Nucleus accumbens (tissue), 56 donors: ENCODE results near the gene KRTAP9-6.
"Not testable (repeated sequence)": the region's sequence is repeated elsewhere in the genome, so short reads cannot be mapped to it uniquely, and the experiment has no call there.

ENCODE experiments used
- DNase-seq, 56 donors: peaks; one replicate each; lab custom pipeline; 2025; lab: John Stamatoyannopoulos, UW

KRTAP9-6 gene

DNA sequence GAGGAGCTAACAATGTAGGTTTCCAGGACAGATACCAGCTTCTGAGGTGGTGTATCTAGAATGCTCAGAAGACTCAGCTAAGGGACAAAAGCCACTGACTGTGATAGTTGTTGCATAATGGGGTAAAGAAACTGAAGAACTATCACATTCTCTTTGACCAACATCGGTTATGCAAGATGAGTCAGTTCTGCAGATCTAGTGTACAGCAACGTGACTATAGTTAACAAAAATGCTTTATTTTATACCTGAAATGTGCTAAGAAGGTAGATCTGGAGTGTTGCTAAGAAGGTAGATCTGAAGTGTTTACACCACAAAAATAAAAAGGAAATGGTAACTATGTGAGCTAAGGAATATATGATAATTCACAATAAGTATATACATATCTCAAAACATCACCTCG lies 2.5 kb downstream of the KRTAP9-6 start:
- no peak for DNase-seq

DNA sequence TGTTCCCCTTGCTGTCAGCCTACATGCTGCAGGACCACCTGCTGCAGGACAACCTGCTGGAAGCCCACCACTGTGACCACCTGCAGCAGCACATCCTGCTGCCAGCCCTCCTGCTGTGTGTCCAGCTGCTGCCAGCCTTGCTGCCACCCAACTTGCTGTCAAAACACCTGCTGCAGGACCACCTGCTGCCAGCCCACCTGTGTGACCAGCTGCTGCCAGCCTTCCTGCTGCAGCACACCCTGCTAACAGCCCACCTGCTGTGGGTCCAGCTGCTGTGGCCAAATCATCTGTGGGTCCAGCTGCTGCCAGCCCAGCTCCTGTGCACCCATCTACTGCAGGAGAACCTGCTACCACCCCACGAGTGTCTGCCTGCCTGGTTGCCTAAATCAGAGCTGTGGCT lies 6.1 kb downstream of the KRTAP9-6 start:
- not testable (repeated sequence) for DNase-seq

GRCh38 chr17:41271858-41272257 lies 6.7 kb downstream of the KRTAP9-6 start:
- no peak for DNase-seq

DNA sequence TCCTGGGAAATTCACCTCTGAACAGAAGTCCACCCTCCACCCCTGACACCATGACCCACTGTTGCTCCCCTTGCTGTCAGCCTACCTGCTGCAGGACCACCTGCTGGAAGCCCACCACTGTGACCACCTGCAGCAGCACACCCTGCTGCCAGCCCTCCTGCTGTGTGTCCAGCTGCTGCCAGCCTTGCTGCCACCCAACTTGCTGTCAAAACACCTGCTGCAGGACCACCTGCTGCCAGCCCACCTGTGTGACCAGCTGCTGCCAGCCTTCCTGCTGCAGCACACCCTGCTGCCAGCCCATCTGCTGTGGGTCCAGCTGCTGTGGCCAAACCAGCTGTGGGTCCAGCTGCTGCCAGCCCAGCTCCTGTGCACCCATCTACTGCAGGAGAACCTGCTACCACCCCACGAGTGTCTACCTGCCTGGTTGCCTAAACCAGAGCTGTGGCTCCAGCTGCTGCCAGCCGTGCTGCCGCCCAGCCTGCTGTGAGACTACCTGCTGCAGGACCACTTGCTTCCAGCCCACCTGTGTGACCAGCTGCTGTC lies 10.5 kb downstream of the KRTAP9-6 start, which contains the start of gene KRTAP9-7:
TSS of gene KRTAP9-7 (plus strand) at position 51 of the 543 bp plus-strand sequence. CDS start at position 51, 0 bp downstream.
- DNase-seq = not testable (repeated sequence)

DNA sequence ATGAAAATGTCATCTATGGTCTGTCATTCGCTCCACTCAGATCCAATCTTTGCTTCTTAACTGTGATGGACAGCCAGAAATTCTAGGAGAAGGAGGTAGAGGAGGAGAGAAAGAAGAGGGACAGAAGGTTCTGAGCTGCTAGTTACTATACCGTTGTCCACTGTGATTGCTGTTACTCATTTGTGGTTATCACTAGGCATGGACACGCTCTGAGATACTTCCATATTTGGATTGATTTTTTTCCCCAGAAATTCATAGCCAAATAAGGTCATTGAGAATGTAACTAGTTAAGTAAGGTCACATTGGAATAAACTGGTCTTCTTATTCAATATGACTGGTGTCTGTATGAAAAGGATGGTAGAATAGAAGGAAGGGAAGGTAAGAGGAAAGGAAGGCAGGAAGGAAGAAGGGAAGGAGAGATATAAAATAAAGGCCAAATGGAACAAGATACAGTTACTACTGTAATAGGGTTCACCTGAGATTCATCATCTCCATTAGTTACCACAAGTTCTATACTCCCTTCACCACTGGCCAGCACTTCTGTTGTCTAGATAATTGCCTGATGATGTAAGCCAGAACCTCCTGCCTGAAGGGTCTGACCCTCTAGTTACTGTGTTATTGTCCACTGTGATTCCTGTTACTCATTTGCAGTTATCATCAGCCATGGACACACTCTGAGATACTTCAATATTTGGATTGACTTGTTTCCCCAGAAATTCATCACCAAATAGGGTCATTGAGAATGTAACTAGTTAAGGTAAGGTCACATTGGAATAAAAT lies 13.2 kb downstream of the KRTAP9-6 start:
- no peak for DNase-seq

- no peak for DNase-seq
Measured at GRCh38 chr17:41284043-41284442, 18.9 kb downstream of the KRTAP9-6 start.

- DNase-seq = no peak
Measured at GRCh38 chr17:41284546-41284945, 19.4 kb downstream of the KRTAP9-6 start.

GRCh38 chr17:41287050-41287449 lies 21.9 kb downstream of the KRTAP9-6 start:
- no peak for DNase-seq

GRCh38 chr17:41294016-41294415 lies 28.8 kb downstream of the KRTAP9-6 start:
- no peak for DNase-seq

GRCh38 chr17:41296846-41297245 lies 31.7 kb downstream of the KRTAP9-6 start:
- no peak for DNase-seq

DNA sequence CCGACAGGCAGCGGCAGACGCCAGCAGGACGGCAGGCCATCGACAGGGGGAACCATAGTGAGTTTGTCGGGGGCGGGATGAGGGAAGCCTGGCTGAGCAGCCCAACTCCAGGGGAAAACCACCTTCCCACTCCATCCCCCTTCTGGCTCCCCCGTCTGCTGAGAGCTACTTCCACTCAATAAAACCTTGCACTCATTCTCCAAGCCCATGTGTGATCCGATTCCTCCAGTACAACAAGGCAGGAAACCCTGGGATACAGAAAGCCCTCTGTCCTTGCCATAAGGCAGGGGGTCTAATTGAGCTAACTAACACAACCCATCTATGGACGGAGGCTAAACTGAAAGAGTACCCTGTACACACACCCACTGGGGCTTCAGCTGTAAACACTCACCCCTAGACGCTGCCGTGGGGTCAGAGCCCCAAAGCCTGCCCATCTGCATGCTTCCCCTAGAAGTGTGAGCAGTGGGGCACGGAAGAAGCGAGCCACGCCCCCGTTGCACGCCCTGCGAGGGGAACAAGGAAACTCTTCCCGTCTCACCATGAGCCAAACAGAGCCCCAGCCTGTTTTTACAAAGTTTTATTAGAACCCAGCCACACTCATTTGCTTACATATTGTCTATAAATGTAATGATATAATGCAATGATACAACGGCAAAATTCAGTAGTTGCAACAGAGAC lies 33.4 kb downstream of the KRTAP9-6 start:
- no peak for DNase-seq

GRCh38 chr17:41301204-41301790 lies 36.1 kb downstream of the KRTAP9-6 start:
- DNase-seq = no peak

- no peak for DNase-seq
Measured at GRCh38 chr17:41301916-41302901, 37.0 kb downstream of the KRTAP9-6 start, which contains the start of gene KRTAP29-1. KRTAP29-1 (minus strand) TSS chr17:41302851; CDS start chr17:41302851, 0 bp downstream.

DNA sequence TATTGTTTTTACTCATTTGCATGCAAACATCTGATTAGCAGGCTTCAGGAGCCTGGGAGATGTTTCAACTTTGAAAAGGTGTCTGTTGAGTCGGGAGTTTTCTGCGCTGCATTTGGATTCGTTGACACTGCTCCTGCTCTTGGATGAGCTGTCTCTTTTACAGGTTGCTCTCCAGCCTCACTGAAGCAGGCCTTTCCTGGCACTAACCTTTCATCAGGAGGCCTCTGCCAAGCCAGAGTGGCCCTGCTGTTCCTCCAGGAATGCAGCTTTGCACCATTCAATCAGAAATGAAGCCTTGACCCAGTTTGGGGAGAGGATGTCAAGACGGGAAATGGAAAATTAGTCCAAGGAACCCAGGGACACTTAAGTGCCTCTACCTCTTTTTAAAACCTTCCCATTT lies 37.8 kb downstream of the KRTAP9-6 start:
- DNase-seq = no peak

DNA sequence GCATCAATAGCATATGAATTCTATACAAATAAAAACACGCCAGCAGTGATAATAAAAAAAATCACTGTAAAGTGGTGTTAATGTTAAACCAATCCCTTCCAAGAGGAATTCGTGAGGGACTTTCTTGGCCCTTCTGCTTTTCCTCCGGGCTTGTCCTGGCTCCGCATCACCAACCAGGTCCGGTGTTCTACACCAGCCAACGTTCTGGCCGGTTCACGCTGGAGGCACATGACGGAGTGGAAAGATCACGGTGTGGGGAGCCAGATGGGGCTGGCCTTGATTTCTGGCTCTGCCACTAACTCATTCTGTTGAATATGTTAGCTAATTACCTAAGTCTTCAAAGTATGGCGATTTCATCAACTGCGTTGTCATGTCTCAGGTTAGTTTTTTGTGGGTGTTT lies 38.9 kb downstream of the KRTAP9-6 start:
- DNase-seq = no peak

GRCh38 chr17:41307647-41308046 lies 42.5 kb downstream of the KRTAP9-6 start:
- DNase-seq = no peak

DNA sequence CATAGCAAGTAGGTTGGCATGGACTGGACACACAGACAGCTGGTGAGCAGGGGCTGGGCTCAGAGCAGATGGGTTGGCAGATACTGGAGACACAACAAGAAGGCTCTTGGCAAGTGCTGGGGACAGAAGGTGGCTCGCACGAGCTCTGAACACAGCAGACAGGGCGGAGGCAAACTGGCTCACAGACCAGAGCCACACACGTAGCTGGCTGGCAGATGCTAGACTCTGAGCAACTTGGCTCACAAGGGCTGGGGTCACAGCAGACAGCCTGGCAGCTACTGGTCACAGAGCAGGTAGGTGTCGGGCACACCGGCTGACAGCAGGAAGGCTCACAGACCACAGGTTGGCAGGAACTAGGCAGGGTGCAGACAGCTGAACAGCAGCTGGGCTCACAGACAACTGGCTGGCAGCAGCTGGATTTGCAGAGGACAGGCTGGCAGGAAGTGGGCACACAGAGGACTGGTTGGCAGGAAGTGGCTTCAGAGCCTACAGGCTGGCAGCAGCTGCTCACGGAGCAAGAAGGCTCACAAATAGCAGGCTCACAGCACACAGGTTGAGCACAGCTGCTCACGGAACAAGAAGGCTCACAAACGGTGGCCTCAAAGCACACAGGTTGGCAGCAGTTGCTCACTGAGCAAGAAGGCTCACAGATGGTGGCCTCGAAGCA lies 43.2 kb downstream of the KRTAP9-6 start:
- peak in 4 of 56 donors; percentile 8 to 33 (median 10) for DNase-seq

- no peak for DNase-seq
Measured at GRCh38 chr17:41308918-41309359, 43.8 kb downstream of the KRTAP9-6 start, which contains the start of gene KRTAP16-1. KRTAP16-1 (minus strand) TSS chr17:41309309; CDS start chr17:41309253, 56 bp downstream.

DNA sequence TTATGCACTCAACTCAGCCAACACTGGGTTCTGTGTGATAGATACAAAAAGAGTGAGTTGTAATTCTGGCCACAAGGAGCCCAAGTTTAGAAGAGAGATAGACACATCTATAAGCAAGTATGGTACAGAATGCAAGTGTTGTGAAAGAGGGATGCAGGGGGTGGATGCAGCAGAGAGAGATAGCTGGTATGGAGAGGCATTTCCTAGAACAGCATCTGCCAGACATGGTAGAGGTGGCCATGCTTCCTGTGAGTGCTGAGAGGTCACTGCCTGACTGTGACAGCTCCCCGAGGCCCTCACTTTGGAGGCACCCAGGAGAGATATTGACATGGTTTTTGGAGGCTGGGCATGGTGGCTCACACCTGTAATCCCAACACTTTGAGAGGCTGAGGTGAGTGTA lies 45.9 kb downstream of the KRTAP9-6 start:
- no peak for DNase-seq
